Endodermal cell (in vitro differentiated cells): ENCODE data around the gene SMIM41. TPM values are rescaled to one million over a fixed set of nuclear protein-coding genes. Genes with fewer than 3 reads are reported as not detected.
"Not testable (repeated sequence)": the region's sequence is repeated elsewhere in the genome, so short reads cannot be mapped to it uniquely, and the experiment has no call there.

ENCODE experiments used
- DNase-seq: peaks from one replicate; pipeline ENCODE4 v3.0.0-alpha.2; 2017
- H3K27ac ChIP-seq: 2 replicates; pipeline ENCODE4 v1.5.1; 2013; ENCODE audit warnings: mild to moderate bottlenecking, low read depth, low read length, moderate library complexity
- H3K27me3 ChIP-seq: 2 replicates; pipeline ENCODE4 v1.6.1; 2013; ENCODE audit warnings: mild to moderate bottlenecking, low read length, moderate library complexity; ENCODE audit not compliant: insufficient read depth, control insufficient read depth, poor library complexity, severe bottlenecking
- H3K36me3 ChIP-seq: 2 replicates; pipeline ENCODE4 v1.7.0; 2013; ENCODE audit warnings: mild to moderate bottlenecking, low read length, moderate library complexity; ENCODE audit not compliant: control insufficient read depth, insufficient read depth
- H3K4me1 ChIP-seq: one replicate; pipeline ENCODE4 v1.7.0; 2013; ENCODE audit warnings: low read length; ENCODE audit not compliant: control insufficient read depth, insufficient read depth
- H3K4me3 ChIP-seq: 2 replicates; pipeline ENCODE4 v1.5.1; 2013; ENCODE audit warnings: mild to moderate bottlenecking, low read length, moderate library complexity
- H3K9ac ChIP-seq: 2 replicates; pipeline ENCODE4 v1.6.1; 2013; ENCODE audit warnings: mild to moderate bottlenecking, low read length, moderate library complexity; ENCODE audit not compliant: poor library complexity, severe bottlenecking; ENCODE audit errors: extremely low read depth
- H3K9me3 ChIP-seq: 2 replicates; pipeline ENCODE4 v1.6.1; 2013; ENCODE audit warnings: mild to moderate bottlenecking, low read length, moderate library complexity; ENCODE audit not compliant: control insufficient read depth
- H3K27ac Mint-ChIP-seq: 2 replicates; pipeline ENCODE4 v1.8.0; 2020; ENCODE audit warnings: mixed read lengths
- H3K27me3 Mint-ChIP-seq: 2 replicates; pipeline ENCODE4 v1.8.0; 2021; ENCODE audit warnings: mild to moderate bottlenecking, mixed read lengths; ENCODE audit not compliant: insufficient read depth
- H3K36me3 Mint-ChIP-seq: 2 replicates; pipeline ENCODE4 v1.8.0; 2020; ENCODE audit warnings: low read depth, mixed read lengths
- H3K4me1 Mint-ChIP-seq: 2 replicates; pipeline ENCODE4 v1.8.0; 2020; ENCODE audit warnings: mixed read lengths
- H3K4me3 Mint-ChIP-seq: 2 replicates; pipeline ENCODE4 v1.8.0; 2020; ENCODE audit warnings: mild to moderate bottlenecking, moderate library complexity, mixed read lengths
- H3K9me3 Mint-ChIP-seq: 2 replicates; pipeline ENCODE4 v1.8.0; 2020; ENCODE audit warnings: mild to moderate bottlenecking, mixed read lengths
- WGBS, 2 experiments: methylation state at CpG; one replicate each; pipeline versions ENCODE4 v1.1.5 to v1.1.7; 2013; ENCODE audit warnings: missing lambda C conversion rate in 2 of 2, mixed read lengths in 1 of 2; ENCODE audit not compliant: insufficient coverage in 1 of 2, insufficient read length in 1 of 2; 5-methylcytosine and 5-hydroxymethylcytosine counted together
- total RNA-seq, 2 donors: library from RNA; stranded (reverse); fragmentation: NEBNext Ultra II Directional in 1 of 2; extraction: Animal tissue kit (Norgen Biotek cat#: 25700) in 1 of 2; gene quantifications; 2 replicates in 1 of 2; 3 replicates in 1 of 2; pipeline ENCODE4 v1.2.1, GENCODE V29; 2021
- TF ChIP-seq, protein P1 (sequence below): fragments of 200-600 bp; sonication (generic); conservative IDR thresholded peaks from 2 replicates; pipeline ENCODE4 v1.5.0; 2021; ENCODE audit warnings: antibody characterized with exemption, mild to moderate bottlenecking

Gene SMIM41
- total RNA-seq, 2 donors from 2014 or later: not detected

GRCh38 chr12:52116222-52117125, 37.0 kb downstream of the SMIM41 start:
- TF ChIP-seq, protein P1, sequence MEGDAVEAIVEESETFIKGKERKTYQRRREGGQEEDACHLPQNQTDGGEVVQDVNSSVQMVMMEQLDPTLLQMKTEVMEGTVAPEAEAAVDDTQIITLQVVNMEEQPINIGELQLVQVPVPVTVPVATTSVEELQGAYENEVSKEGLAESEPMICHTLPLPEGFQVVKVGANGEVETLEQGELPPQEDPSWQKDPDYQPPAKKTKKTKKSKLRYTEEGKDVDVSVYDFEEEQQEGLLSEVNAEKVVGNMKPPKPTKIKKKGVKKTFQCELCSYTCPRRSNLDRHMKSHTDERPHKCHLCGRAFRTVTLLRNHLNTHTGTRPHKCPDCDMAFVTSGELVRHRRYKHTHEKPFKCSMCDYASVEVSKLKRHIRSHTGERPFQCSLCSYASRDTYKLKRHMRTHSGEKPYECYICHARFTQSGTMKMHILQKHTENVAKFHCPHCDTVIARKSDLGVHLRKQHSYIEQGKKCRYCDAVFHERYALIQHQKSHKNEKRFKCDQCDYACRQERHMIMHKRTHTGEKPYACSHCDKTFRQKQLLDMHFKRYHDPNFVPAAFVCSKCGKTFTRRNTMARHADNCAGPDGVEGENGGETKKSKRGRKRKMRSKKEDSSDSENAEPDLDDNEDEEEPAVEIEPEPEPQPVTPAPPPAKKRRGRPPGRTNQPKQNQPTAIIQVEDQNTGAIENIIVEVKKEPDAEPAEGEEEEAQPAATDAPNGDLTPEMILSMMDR: peak; percentile 60
- H3K9me3 Mint-ChIP-seq, H3K27ac ChIP-seq, H3K36me3 ChIP-seq, H3K9ac ChIP-seq, H3K36me3 Mint-ChIP-seq, H3K27me3 ChIP-seq, H3K4me1 Mint-ChIP-seq, H3K9me3 ChIP-seq, H3K4me3 ChIP-seq, H3K4me1 ChIP-seq, H3K4me3 Mint-ChIP-seq, H3K27ac Mint-ChIP-seq: not testable (repeated sequence)
- WGBS, 2 experiments: 67 to 68% methylated on average over 13 to 18 of the region's 18 CpGs
- DNase-seq: peak; percentile 81
- peaks cover 26% of the 10 kb centered on the region for H3K27me3 Mint-ChIP-seq

- H3K27ac ChIP-seq, H3K36me3 ChIP-seq, H3K4me3 ChIP-seq, H3K9ac ChIP-seq, H3K9me3 ChIP-seq, H3K27ac Mint-ChIP-seq, H3K27me3 ChIP-seq, DNase-seq, H3K9me3 Mint-ChIP-seq, H3K36me3 Mint-ChIP-seq, H3K4me3 Mint-ChIP-seq, H3K4me1 ChIP-seq, H3K4me1 Mint-ChIP-seq: not testable (repeated sequence)
- peaks cover 31% of the 10 kb centered on the region for H3K27me3 Mint-ChIP-seq
- 91 to 93% methylated on average over 15 to 20 of the region's 20 CpGs for WGBS, 2 experiments
These were observed 38.4 kb downstream of the SMIM41 start for GRCh38 chr12:52117806-52118475.

DNA sequence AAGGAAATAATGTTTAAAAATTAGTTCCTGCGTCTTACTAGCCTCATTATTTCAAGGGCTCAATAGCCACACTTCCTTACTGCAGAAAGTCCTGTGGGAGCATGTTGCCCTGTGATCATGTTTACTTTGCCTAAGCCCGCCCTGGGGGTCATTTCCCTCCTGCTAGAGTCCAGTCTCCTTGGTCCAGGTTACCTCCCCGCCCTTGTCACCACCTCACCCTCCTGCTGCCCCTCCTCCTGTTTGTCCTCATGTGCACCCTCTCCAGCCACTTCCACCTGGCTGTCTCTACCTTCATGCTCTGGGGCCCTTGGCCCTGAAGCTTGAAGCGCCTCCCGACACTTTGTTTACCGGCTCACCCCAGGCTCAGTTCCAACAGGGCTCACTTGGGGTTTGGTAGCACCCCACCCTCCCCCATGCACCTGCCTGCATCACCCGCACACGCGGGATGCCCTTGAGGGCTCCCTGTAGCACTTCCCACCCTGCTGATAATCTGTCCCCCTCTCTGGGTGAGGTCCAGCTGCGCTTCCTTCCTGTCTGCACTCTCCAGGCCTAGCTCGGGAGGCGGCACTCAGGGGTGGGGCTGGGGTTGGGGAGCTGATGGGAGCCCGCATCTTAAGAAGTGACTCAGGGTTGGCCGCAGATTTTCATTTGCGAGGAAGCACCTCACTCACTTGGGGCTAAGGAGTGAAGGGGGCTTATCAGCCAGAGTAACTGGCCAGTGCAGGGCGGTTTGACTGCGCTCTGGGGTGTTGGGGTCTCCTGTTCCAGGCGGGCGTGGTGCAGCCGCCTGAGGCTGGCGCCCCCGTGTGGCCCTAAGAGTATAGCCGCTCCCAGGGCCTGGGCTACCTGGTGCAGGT, 40.1 kb downstream of the SMIM41 start:
- H3K9ac ChIP-seq: no peak overlapping the region

More for the DNA sequence above, 40.1 kb downstream of the SMIM41 start:
- Mint-ChIP-seq H3K4me3 (peak overlapping the region; percentile 33), H3K27ac (peak overlapping the region; percentile 25), H3K9me3 (no peaks in the 10 kb centered on the region), H3K27me3 (peaks cover 30% of the 10 kb centered on the region), H3K36me3 (no peaks in the 10 kb centered on the region), H3K4me1 (peaks cover 9% of the 10 kb centered on the region)
- H3K4me3 ChIP-seq: no peak overlapping the region
- peak; percentile 95 for DNase-seq
- H3K9me3 ChIP-seq: no peaks in the 10 kb centered on the region
- H3K4me1 ChIP-seq: no peaks in the 10 kb centered on the region
- H3K27ac ChIP-seq: no peak overlapping the region
- 53 to 72% methylated on average over 11 to 23 of the region's 23 CpGs for WGBS, 2 experiments
- no peaks in the 10 kb centered on the region for H3K27me3 ChIP-seq
- TF ChIP-seq, protein P1: peak; percentile 98
- no peaks in the 10 kb centered on the region for H3K36me3 ChIP-seq
